NT2/D1 (cell line): ENCODE data around the gene ADD3.
"Not testable (repeated sequence)": the region's sequence is repeated elsewhere in the genome, so short reads cannot be mapped to it uniquely, and the experiment has no call there.

ENCODE experiments used
- DNase-seq: peaks from one replicate; pipeline ENCODE4 v3.0.0-alpha.2; 2011; ENCODE audit warnings: low read depth, low spot score
- H3K27me3 ChIP-seq: 2 replicates; pipeline ENCODE4 v1.6.0; 2011; ENCODE audit warnings: mild to moderate bottlenecking; ENCODE audit not compliant: insufficient read length, insufficient read depth
- H3K36me3 ChIP-seq: 2 replicates; pipeline ENCODE4 v1.6.1; 2011; ENCODE audit warnings: mild to moderate bottlenecking, low read length, mixed read lengths; ENCODE audit not compliant: insufficient read depth, insufficient read length
- H3K4me1 ChIP-seq: 2 replicates; pipeline ENCODE4 v1.5.1; 2011; ENCODE audit not compliant: insufficient read depth, insufficient read length
- H3K4me3 ChIP-seq: 2 replicates; pipeline ENCODE4 v1.5.1; 2011; ENCODE audit warnings: low read depth; ENCODE audit not compliant: insufficient read length
- H3K9ac ChIP-seq: 2 replicates; pipeline ENCODE4 v1.6.0; 2011; ENCODE audit warnings: low read depth; ENCODE audit not compliant: insufficient read length
- H3K9me3 ChIP-seq: 2 replicates; pipeline ENCODE4 v1.5.1; 2011; ENCODE audit warnings: mild to moderate bottlenecking, low read length; ENCODE audit not compliant: insufficient read depth
- SUZ12 ChIP-seq: IDR thresholded peaks from 2 replicates; pipeline ENCODE4 v1.6.1; 2011; ENCODE audit not compliant: insufficient read length, insufficient read depth; ENCODE audit errors: extremely low read depth
- YY1 ChIP-seq: IDR thresholded peaks from 2 replicates; pipeline ENCODE4 v1.6.1; 2011; ENCODE audit not compliant: insufficient read length, insufficient read depth
- ZNF274 ChIP-seq: IDR thresholded peaks from 2 replicates; pipeline ENCODE4 v1.6.1; 2011; ENCODE audit warnings: mild to moderate bottlenecking, low read depth, low read length

The ADD3 gene

DNA sequence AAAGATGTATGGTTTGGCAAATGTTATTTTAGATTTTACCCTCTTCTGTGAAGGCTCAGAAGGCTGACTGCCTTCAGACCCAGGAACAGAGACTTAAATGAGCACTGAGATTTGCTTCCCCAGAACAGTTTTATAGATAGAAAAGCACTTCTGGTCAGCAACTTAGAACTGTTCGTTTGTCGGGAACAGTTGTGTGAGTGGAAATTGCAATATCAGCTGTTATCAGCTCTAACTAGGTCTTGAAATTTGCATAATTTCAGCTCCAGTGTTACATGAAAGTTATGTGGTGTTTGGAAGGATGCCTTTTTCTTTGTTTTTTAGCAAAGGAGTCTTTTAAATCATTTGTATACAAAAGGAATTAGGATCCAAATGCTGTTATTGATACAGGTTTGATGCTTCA lies 115.8 kb downstream of the ADD3 start:
- H3K4me3 ChIP-seq, result no peak overlapping the region
- H3K9ac ChIP-seq, result no peak overlapping the region
- peaks cover 28% of the 10 kb centered on the region for H3K36me3 ChIP-seq
- no peaks in the 10 kb centered on the region for H3K4me1 ChIP-seq
- TF ChIP-seq ZNF274 (no peak), SUZ12 (no peak), YY1 (no peak)
- H3K9me3 ChIP-seq, result no peaks in the 10 kb centered on the region
- DNase-seq, result no peak
- H3K27me3 ChIP-seq, result no peaks in the 10 kb centered on the region

DNA sequence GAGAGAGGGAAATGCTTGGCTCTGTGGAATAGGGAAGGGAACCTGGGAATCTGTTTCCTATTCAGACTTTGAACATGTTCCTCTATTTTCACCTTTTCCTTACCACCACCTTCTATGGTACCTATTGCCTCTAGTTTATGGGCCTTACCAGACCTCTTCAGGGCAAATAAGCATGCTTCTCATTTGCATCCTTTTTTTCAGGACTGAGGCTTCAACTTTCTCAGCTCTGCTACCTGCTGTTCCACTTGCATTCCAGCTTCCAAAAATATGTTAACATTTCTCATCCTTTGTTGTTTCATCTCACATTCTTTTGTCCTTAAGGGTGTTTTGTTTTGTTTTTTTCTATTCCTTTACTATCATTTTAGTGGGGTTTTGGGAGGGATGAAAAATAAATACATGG lies 121.7 kb downstream of the ADD3 start:
- DNase-seq, result no peak
- Histone ChIP-seq H3K4me3 (no peak overlapping the region), H3K4me1 (no peaks in the 10 kb centered on the region), H3K9me3 (no peaks in the 10 kb centered on the region), H3K36me3 (peaks cover 40% of the 10 kb centered on the region), H3K9ac (no peak overlapping the region), H3K27me3 (no peaks in the 10 kb centered on the region)
- TF ChIP-seq YY1 (no peak), ZNF274 (no peak)

GRCh38 chr10:110134917-110135316 lies 127.1 kb downstream of the ADD3 start:
- no peak for DNase-seq

DNA sequence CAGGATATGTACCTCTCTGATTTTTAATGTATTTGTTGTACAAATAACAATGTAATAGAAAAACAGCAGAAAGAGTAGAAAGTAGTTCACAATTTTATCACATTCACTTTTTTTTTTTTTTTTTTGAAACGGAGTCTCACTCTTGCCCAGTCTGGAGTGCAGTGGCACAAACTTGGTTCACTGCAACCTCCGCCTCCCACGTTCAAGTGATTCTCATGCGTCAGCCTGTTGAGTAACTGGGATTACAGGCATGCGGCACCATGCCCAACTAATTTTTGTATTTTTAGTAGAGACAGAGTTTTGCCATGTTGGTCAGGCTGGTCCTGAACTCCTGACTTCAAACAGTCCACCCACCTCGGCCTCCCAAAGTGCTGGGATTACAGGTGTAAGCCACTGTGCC lies 128.1 kb downstream of the ADD3 start:
- H3K4me3 ChIP-seq, H3K9ac ChIP-seq, H3K4me1 ChIP-seq, DNase-seq, H3K27me3 ChIP-seq, H3K9me3 ChIP-seq: not testable (repeated sequence)
- H3K36me3 ChIP-seq, result peaks cover 27% of the 10 kb centered on the region

More at GRCh38 chr10:110134917-110135316, 127.1 kb downstream of the ADD3 start:
- no peaks in the 10 kb centered on the region for H3K4me1 ChIP-seq
- peaks cover 33% of the 10 kb centered on the region for H3K36me3 ChIP-seq
- H3K4me3 ChIP-seq, result no peak overlapping the region
- H3K9me3 ChIP-seq, result no peaks in the 10 kb centered on the region
- no peak overlapping the region for H3K9ac ChIP-seq
- TF ChIP-seq ZNF274 (no peak), SUZ12 (no peak), YY1 (no peak)
- no peaks in the 10 kb centered on the region for H3K27me3 ChIP-seq

DNA sequence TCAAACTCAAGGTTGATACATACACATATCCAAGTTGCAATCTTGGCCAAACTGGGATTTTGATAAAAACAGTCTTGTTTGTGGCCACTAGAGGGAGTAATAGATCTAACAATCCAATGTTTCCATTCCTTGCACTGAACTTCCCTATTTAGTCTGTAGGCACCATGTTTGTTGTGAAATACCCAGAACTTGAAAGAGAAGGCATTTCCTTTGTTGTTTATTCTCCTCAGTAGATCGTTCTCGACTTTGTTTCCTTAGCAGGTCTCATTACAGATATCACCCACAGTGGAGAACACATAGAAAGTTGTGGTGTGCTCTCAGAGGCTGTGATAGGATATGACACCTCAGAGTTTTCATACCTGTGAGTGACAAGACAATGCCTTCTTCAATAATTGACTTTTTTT lies 129.4 kb downstream of the ADD3 start:
- DNase-seq, result no peak
- Histone ChIP-seq H3K36me3 (peaks cover 14% of the 10 kb centered on the region), H3K27me3 (no peaks in the 10 kb centered on the region), H3K9me3 (no peaks in the 10 kb centered on the region), H3K9ac (no peak overlapping the region), H3K4me3 (no peak overlapping the region), H3K4me1 (no peaks in the 10 kb centered on the region)
- TF ChIP-seq YY1 (no peak), ZNF274 (no peak), SUZ12 (no peak)

- Histone ChIP-seq H3K4me3 (no peak overlapping the region), H3K9me3 (no peaks in the 10 kb centered on the region), H3K36me3 (peaks cover 4% of the 10 kb centered on the region), H3K27me3 (no peaks in the 10 kb centered on the region), H3K9ac (no peak overlapping the region), H3K4me1 (no peaks in the 10 kb centered on the region)
- no peak for TF ChIP-seq YY1
- no peak for TF ChIP-seq SUZ12
- no peak for TF ChIP-seq ZNF274
- no peak for DNase-seq
Observed at GRCh38 chr10:110138197-110138812, 130.5 kb downstream of the ADD3 start.

DNA sequence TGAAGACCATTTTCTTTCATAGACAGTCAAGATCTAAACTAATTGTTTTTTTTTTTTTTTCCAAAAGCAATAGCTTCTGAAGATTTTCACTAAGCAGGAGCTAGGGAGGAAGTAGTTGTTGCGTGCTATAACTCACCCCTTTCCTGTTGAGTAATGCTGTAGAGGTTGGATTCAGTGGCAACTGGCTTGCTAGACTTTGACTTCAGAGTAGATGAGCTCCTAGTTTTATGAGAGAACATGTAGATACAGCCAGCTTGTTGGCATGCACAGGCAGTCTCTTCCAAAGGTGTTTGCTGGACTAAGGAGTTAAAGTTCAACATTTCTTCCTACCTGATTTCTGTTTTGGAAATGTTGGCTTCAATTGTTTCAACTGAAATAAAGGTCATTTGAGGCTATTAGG lies 133.4 kb downstream of the ADD3 start:
- DNase-seq, result no peak
- no peak overlapping the region for H3K4me3 ChIP-seq
- TF ChIP-seq ZNF274 (no peak), SUZ12 (no peak), YY1 (no peak)
- H3K27me3 ChIP-seq, result no peaks in the 10 kb centered on the region
- H3K9me3 ChIP-seq, result no peaks in the 10 kb centered on the region
- no peaks in the 10 kb centered on the region for H3K4me1 ChIP-seq
- no peaks in the 10 kb centered on the region for H3K36me3 ChIP-seq
- no peak overlapping the region for H3K9ac ChIP-seq
